HEK293 (cell line): ENCODE data around the gene C1RL.

Experiments
- CTCF ChIA-PET: fragments of 350-600 bp; formaldehyde crosslinking; extraction: SDS; loops from one replicate; lab custom pipeline; 2021; ENCODE audit warnings: antibody characterized with exemption; lab: Yijun Ruan, JAX
- POLR2A ChIA-PET: fragments of 300-600 bp; formaldehyde crosslinking; extraction: SDS; loops from one replicate; lab custom pipeline; 2020; ENCODE audit warnings: antibody characterized with exemption, inconsistent platforms; lab: Yijun Ruan, JAX
- H3K27ac ChIP-seq: fragments of 200-500 bp; sonication (Bioruptor generic); 2 replicates; pipeline ENCODE4 v1.5.1; 2014; ENCODE audit warnings: low read depth, low read length, control low read depth, inconsistent platforms; ENCODE audit errors: extremely low read depth
- H3K36me3 ChIP-seq, 2 experiments: fragments of 200-500 bp in 1 of 2; sonication (Bioruptor generic) in 1 of 2; 1 replicate in 1 of 2; 2 replicates in 1 of 2; pipeline ENCODE4 v1.5.1; 2014 to 2017; ENCODE audit warnings: inconsistent platforms in 2 of 2, low read length in 2 of 2; ENCODE audit not compliant: control insufficient read depth in 2 of 2, insufficient read depth in 1 of 2
- H3K4me1 ChIP-seq: fragments of 200-500 bp; sonication (Bioruptor generic); 2 replicates; pipeline ENCODE4 v1.5.1; 2014; ENCODE audit warnings: mild to moderate bottlenecking, low read length, inconsistent platforms; ENCODE audit not compliant: control insufficient read depth, insufficient read depth
- H3K4me3 ChIP-seq: 2 replicates; pipeline ENCODE4 v1.5.1; 2011; ENCODE audit warnings: low read depth, mild to moderate bottlenecking, control low read depth, low read length, moderate library complexity
- H3K9me3 ChIP-seq: fragments of 200-500 bp; sonication (Bioruptor generic); 2 replicates; pipeline ENCODE4 v1.5.1; 2014; ENCODE audit warnings: low read depth, low read length, inconsistent platforms; ENCODE audit not compliant: control insufficient read depth, insufficient read depth
- KLF1 ChIP-seq: fragments of 450-650 bp; formaldehyde crosslinking; IDR thresholded peaks from 2 replicates; pipeline ENCODE4 v1.5.1; 2016; ENCODE audit warnings: missing biosample characterization, missing genetic modification characterization
- OVOL3 ChIP-seq: fragments of 450-650 bp; formaldehyde crosslinking; IDR thresholded peaks from 2 replicates; pipeline ENCODE4 v1.5.1; 2016; ENCODE audit warnings: missing biosample characterization, missing genetic modification characterization
- PRDM10 ChIP-seq: fragments of 450-650 bp; formaldehyde crosslinking; IDR thresholded peaks from 2 replicates; pipeline ENCODE4 v1.5.1; 2016; ENCODE audit warnings: missing biosample characterization, missing genetic modification characterization
- ZBTB10 ChIP-seq: fragments of 450-650 bp; formaldehyde crosslinking; IDR thresholded peaks from 2 replicates; pipeline ENCODE4 v1.5.1; 2016; ENCODE audit warnings: missing biosample characterization, missing genetic modification characterization
- ZBTB21 ChIP-seq: fragments of 450-650 bp; formaldehyde crosslinking; IDR thresholded peaks from 2 replicates; pipeline ENCODE4 v1.5.1; 2017; ENCODE audit warnings: missing biosample characterization, missing genetic modification characterization
- ZBTB26 ChIP-seq: fragments of 450-650 bp; formaldehyde crosslinking; optimal IDR thresholded peaks from 2 replicates; pipeline ENCODE3; 2016; ENCODE audit warnings: missing biosample characterization, mild to moderate bottlenecking, missing genetic modification characterization
- ZEB2 ChIP-seq: fragments of 450-650 bp; formaldehyde crosslinking; IDR thresholded peaks from 2 replicates; pipeline ENCODE4 v1.5.1; 2016; ENCODE audit warnings: missing biosample characterization, missing genetic modification characterization
- ZFHX2 ChIP-seq: fragments of 450-650 bp; formaldehyde crosslinking; conservative IDR thresholded peaks from 2 replicates; pipeline ENCODE4 v1.5.1; 2016; ENCODE audit warnings: missing biosample characterization, missing genetic modification characterization
- ZIC2 ChIP-seq: fragments of 450-650 bp; formaldehyde crosslinking; IDR thresholded peaks from 2 replicates; pipeline ENCODE4 v1.5.1; 2016; ENCODE audit warnings: missing biosample characterization, missing genetic modification characterization
- ZNF174 ChIP-seq: fragments of 450-650 bp; formaldehyde crosslinking; IDR thresholded peaks from 2 replicates; pipeline ENCODE4 v1.5.0; 2017; ENCODE audit warnings: missing biosample characterization, mild to moderate bottlenecking, missing genetic modification characterization
- ZNF26 ChIP-seq: fragments of 450-650 bp; formaldehyde crosslinking; IDR thresholded peaks from 2 replicates; pipeline ENCODE4 v1.5.1; 2016; ENCODE audit warnings: missing biosample characterization, missing genetic modification characterization
- ZNF398 ChIP-seq: fragments of 450-650 bp; formaldehyde crosslinking; IDR thresholded peaks from 2 replicates; pipeline ENCODE4 v1.5.1; 2017; ENCODE audit warnings: missing biosample characterization, missing genetic modification characterization
- ZNF521 ChIP-seq: fragments of 450-650 bp; formaldehyde crosslinking; IDR thresholded peaks from 2 replicates; pipeline ENCODE4 v1.5.1; 2017; ENCODE audit warnings: missing biosample characterization, mild to moderate bottlenecking, missing genetic modification characterization
- ZNF555 ChIP-seq: fragments of 450-650 bp; formaldehyde crosslinking; conservative IDR thresholded peaks from 2 replicates; pipeline ENCODE4 v1.5.1; 2017; ENCODE audit warnings: missing biosample characterization, mild to moderate bottlenecking, missing genetic modification characterization, inconsistent platforms
- ZNF558 ChIP-seq: fragments of 450-650 bp; formaldehyde crosslinking; IDR thresholded peaks from 2 replicates; pipeline ENCODE4 v1.5.1; 2016; ENCODE audit warnings: missing biosample characterization, missing genetic modification characterization
- ZNF704 ChIP-seq: fragments of 450-650 bp; formaldehyde crosslinking; IDR thresholded peaks from 2 replicates; pipeline ENCODE4 v1.5.1; 2016; ENCODE audit warnings: missing biosample characterization, missing genetic modification characterization
- ZNF830 ChIP-seq: fragments of 450-650 bp; IDR thresholded peaks from 2 replicates; pipeline ENCODE4 v1.5.0; 2018; ENCODE audit warnings: missing biosample characterization, missing genetic modification characterization, low read depth, mild to moderate bottlenecking, moderate library complexity

C1RL gene

GRCh38 chr12:7064516-7064915, 44.5 kb downstream of the C1RL start:
- Histone ChIP-seq H3K36me3 (no peaks in the 10 kb centered on the region), H3K4me1 (no peaks in the 10 kb centered on the region), H3K27ac (no peak overlapping the region), H3K9me3 (no peaks in the 10 kb centered on the region), H3K4me3 (no peak overlapping the region)
- POLR2A ChIA-PET = no interaction called here
- TF ChIP-seq ZNF555 (tag by site-specific recombination) = no peak
- TF ChIP-seq ZNF174 (tag by site-specific recombination) = no peak
- no peak for TF ChIP-seq ZIC2 (tag by site-specific recombination)
- CTCF ChIA-PET = no interaction called here

- H3K9me3 ChIP-seq = no peaks in the 10 kb centered on the region
- POLR2A ChIA-PET = no interaction called here
- no peaks in the 10 kb centered on the region for H3K36me3 ChIP-seq
- H3K4me1 ChIP-seq = no peaks in the 10 kb centered on the region
- no peak for TF ChIP-seq ZNF704 (tag by site-specific recombination)
- no peak for TF ChIP-seq ZNF558 (tag by site-specific recombination)
- TF ChIP-seq PRDM10 = no peak
- no peak for TF ChIP-seq ZNF174 (tag by site-specific recombination)
- no peak for TF ChIP-seq ZBTB21 (tag by site-specific recombination)
- no peak for TF ChIP-seq KLF1 (tag by site-specific recombination)
- no peak for TF ChIP-seq ZEB2 (tag by site-specific recombination)
- no peak for TF ChIP-seq ZNF830 (tag by site-specific recombination)
- TF ChIP-seq ZBTB26 (tag by site-specific recombination) = no peak
- no peak for TF ChIP-seq ZNF521 (tag by site-specific recombination)
- TF ChIP-seq ZNF398 (tag by site-specific recombination) = no peak
- TF ChIP-seq, all 188 proteins: peak for 0
- no peak overlapping the region for H3K4me3 ChIP-seq
- no peak overlapping the region for H3K27ac ChIP-seq
- CTCF ChIA-PET = interaction anchor here (0.7 to 1.2 kb wide), 2 partner anchors 31 to 84 kb away, joined by 4 to 6 read pairs; no protein-coding TSS in a partner anchor
These were observed 47.4 kb downstream of the C1RL start for GRCh38 chr12:7061596-7061995.

- H3K4me1 ChIP-seq = no peaks in the 10 kb centered on the region
- CTCF ChIA-PET = interaction anchor here (0.6 to 1.2 kb wide), 5 partner anchors 22 to 1808 kb away, joined by 3 to 6 read pairs (median 4); no protein-coding TSS in a partner anchor
- H3K4me3 ChIP-seq = no peak overlapping the region
- POLR2A ChIA-PET = no interaction called here
- TF ChIP-seq ZBTB10 (tag by site-specific recombination) (no peak), OVOL3 (tag by site-specific recombination) (no peak), ZFHX2 (no peak), ZNF26 (no peak)
- no peaks in the 10 kb centered on the region for H3K9me3 ChIP-seq
- no peaks in the 10 kb centered on the region for H3K36me3 ChIP-seq
- no peak overlapping the region for H3K27ac ChIP-seq
These were observed 47.9 kb downstream of the C1RL start for GRCh38 chr12:7061138-7061537.
